Psoas muscle (tissue), 8 donors: ENCODE measurements around the gene KCNJ10. TPM values are rescaled to one million over a fixed set of nuclear protein-coding genes. Genes with fewer than 3 reads are reported as not detected.

ENCODE experiments used
- ATAC-seq, 4 donors: fragments of 200-7000 bp; cut with Tn5 transposase; one replicate each; pipeline ENCODE4 v1.9.1; 2020; ENCODE audit warnings: moderate library complexity in 3 of 4, mild to moderate bottlenecking in 2 of 4
- DNase-seq, 2 donors: peaks; one replicate each; pipeline ENCODE4 v3.0.0-alpha.2; 2020
- H3K27ac ChIP-seq: fragments of 200-600 bp; one replicate; pipeline ENCODE4 v1.8.0; 2022
- H3K27me3 ChIP-seq, 3 donors: fragments of 200-600 bp in 1 of 3; one replicate each; pipeline versions ENCODE4 v1.6.1 to v1.8.0; 2013 to 2022; ENCODE audit warnings: low read length in 2 of 3, mild to moderate bottlenecking in 2 of 3, moderate library complexity in 1 of 3; ENCODE audit not compliant: insufficient read depth in 3 of 3
- H3K36me3 ChIP-seq, 2 donors: fragments of 200-600 bp in 1 of 2; one replicate each; pipeline versions ENCODE4 v1.6.1 to v1.8.0; 2013 to 2022; ENCODE audit warnings: low read depth in 1 of 2, mild to moderate bottlenecking in 1 of 2, moderate library complexity in 1 of 2; ENCODE audit not compliant: insufficient read depth in 1 of 2
- H3K4me1 ChIP-seq: fragments of 200-600 bp; one replicate; pipeline ENCODE4 v1.8.0; 2022
- H3K4me3 ChIP-seq: fragments of 200-600 bp; one replicate; pipeline ENCODE4 v1.8.0; 2022; ENCODE audit warnings: mild to moderate bottlenecking
- H3K9me3 ChIP-seq: fragments of 200-600 bp; one replicate; pipeline ENCODE4 v1.8.0; 2022
- WGBS, 3 donors: extraction: QIAGEN DNeasy Blood & Tissue Kit; methylation state at CpG; one replicate each; pipeline versions ENCODE4 v1.1.6 to v1.1.7; 2013; 5-methylcytosine and 5-hydroxymethylcytosine counted together
- intact Hi-C, 2 donors: fragments of 100-400 bp; cut with DNase I; formaldehyde crosslinking; loops; one replicate each; pipeline versions ENCODE4 v1.11.0 to v1.14.2; 2022
- polyA plus RNA-seq, 3 donors: library from polyadenylated mRNA; stranded (reverse); fragments of 200-250 nt; gene quantifications; one replicate each; pipeline ENCODE4 v1.2.3, GENCODE V29; 2013
- total RNA-seq, 4 donors: library from RNA; stranded (reverse); fragmentation: NEBNext Ultra II Directional in 2 of 4; extraction: Animal tissue kit (Norgen Biotek cat#: 25700) in 2 of 4; gene quantifications; one replicate each; pipeline versions ENCODE4 v1.2.1 to v1.2.4, GENCODE V29; 2021 to 2023
- TF ChIP-seq, protein P1 (sequence below): fragments of 200-600 bp; IDR thresholded peaks from one replicate; pipeline ENCODE4 v1.8.0; 2022; ENCODE audit warnings: antibody characterized with exemption
- donor health status: healthy with polysubstance abuse.
- donor health status: DM: no; HTN: no; CAD: no; lungs with moderate emphysema.
- donor health status: Bipolar disorder and iron deficiency.
- donor health status: healthy.
- donor health status: DM: yes; HTN: yes; CAD: no.
- donor health status: DM: no; HTN: no; CAD: no.
- donor health status: DM: no; HTN: no; CAD: no.
- donor health status: DM: yes; HTN: yes; CAD: no.

Gene KCNJ10
- total and polyA plus RNA-seq, 7 donors, result 0.01 to 0.09 (median 0.05) TPM; not detected in 3

DNA sequence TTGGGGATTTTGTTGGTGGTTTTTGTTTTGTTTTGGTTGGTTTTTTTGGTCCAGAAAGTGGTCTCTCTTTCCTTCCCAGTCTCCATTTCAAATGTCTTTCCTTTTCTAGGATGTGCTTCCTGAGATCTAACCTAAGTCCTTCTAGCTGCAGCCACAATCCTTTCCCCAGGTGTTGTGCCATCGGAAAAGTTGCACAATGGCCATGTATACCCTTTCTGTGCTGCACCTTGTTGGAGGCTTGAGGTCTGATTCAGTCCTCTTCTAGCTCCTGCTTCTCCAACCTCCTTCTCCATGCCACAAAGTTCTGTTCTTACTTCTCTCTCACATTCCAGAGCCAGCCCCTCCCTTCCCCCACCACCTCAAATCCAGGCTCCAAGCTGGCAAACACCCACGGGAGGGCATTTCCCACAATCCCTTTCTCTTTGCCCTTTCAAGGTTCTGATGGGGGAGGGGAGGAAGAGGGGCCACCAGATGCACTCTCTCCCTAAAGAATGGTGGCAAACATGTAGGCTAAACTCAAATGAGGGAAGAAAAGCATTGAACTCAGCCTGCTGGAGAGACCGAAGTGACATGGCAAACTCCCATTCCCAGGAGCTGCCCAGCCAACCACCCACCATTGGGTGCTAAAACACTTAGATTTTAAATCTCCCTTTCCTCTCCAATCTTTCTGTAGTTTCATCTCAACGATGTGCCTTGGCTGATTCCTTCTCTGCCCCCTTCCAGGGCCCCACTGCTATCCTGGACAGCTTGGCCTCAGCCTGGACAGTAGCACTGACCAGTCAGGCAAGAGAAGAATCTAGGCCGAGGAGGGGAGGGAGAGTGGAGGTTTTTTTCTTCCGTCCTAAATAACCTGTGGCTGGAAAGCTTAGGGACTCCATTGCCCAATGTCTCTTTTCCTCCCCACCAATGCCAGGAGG is 2.9 kb downstream of the KCNJ10 start:
- WGBS, 3 donors, result 59 to 66% (median 61%) methylated on average over 6 of the region's 6 CpGs
- TF ChIP-seq, protein P1, sequence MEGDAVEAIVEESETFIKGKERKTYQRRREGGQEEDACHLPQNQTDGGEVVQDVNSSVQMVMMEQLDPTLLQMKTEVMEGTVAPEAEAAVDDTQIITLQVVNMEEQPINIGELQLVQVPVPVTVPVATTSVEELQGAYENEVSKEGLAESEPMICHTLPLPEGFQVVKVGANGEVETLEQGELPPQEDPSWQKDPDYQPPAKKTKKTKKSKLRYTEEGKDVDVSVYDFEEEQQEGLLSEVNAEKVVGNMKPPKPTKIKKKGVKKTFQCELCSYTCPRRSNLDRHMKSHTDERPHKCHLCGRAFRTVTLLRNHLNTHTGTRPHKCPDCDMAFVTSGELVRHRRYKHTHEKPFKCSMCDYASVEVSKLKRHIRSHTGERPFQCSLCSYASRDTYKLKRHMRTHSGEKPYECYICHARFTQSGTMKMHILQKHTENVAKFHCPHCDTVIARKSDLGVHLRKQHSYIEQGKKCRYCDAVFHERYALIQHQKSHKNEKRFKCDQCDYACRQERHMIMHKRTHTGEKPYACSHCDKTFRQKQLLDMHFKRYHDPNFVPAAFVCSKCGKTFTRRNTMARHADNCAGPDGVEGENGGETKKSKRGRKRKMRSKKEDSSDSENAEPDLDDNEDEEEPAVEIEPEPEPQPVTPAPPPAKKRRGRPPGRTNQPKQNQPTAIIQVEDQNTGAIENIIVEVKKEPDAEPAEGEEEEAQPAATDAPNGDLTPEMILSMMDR, result no peak
- ATAC-seq, result no peak
- no peak for DNase-seq
- intact Hi-C loops, result no loop called here
- Histone ChIP-seq H3K27me3 (no peaks in the 10 kb centered on the region), H3K36me3 (no peaks in the 10 kb centered on the region), H3K9me3 (no peaks in the 10 kb centered on the region), H3K4me1 (peaks cover 6% of the 10 kb centered on the region), H3K4me3 (no peak overlapping the region), H3K27ac (no peak overlapping the region)

DNA sequence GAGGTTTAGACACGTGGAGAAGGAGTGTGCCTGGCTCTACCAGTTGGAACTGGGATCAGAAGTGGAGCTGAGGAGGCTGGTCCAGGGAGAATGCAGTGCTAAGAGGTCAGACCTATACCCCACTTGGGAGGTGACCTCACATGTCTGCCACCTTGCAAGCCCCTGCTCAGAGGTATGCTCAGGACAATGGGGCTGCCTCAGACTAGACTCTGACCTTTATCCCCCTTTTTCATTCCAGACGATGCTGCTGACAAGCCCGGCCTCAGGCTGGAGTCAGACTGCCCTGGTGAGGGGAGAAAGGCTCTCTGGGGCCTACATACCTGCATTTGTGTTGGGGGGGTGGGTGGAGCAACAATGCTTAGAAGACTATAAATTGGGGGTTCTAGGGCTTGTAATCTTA is 5.2 kb downstream of the KCNJ10 start:
- Histone ChIP-seq H3K27me3 (peaks cover 0 to 2% (median 0%) of the 10 kb centered on the region in 3 donors), H3K4me3 (no peak overlapping the region), H3K4me1 (no peaks in the 10 kb centered on the region), H3K9me3 (no peaks in the 10 kb centered on the region), H3K36me3 (no peaks in the 10 kb centered on the region), H3K27ac (no peak overlapping the region)
- WGBS, 3 donors, result 63 to 73% (median 68%) methylated on average over 3 of the region's 3 CpGs
- intact Hi-C loops, result no loop called here
- DNase-seq (no peak), ATAC-seq (no peak)
- TF ChIP-seq, protein P1, result no peak

DNA sequence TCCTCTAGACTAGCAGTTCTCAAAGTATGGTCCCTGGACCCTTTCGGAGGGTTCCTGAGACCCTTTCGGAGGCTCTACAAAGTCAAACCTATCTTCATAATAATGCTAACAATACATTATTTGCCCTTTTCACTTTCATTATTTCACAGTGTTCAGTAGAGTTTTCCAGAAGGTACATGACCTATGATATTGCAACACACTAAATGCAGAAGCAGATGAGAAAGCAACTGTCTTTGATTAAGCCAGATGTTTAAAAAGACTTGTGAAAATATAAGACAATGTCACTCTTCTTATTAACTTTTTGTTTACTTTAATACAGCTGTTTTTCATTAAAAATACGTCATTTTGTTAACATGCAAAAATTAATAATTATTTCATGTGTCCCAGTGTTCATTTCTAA is 5.8 kb downstream of the KCNJ10 start:
- ATAC-seq, result no peak
- intact Hi-C loops, result no loop called here

DNA sequence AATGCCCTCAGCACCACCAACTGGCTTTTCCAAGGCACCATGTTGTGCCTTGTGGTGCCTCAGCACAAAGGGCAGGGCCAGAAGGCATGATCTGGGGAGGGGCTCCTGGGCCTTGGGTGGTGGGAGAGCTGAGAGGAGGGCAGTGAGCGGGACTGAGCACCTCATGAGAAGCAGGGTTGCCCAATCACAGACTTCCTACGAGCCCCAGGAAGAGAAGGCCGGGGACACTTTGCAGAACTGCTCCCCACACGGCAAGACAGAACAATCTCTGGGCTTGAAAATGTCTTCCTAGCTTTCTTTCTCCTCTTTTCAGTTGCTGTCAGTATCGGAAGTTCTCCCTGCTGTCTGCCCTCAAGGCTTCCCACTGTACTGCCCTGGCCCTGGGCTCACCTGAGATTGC is 6.8 kb downstream of the KCNJ10 start:
- intact Hi-C loops, result no loop called here
- H3K9me3 ChIP-seq, result no peaks in the 10 kb centered on the region
- ATAC-seq (no peak), DNase-seq (no peak)
- no peak overlapping the region for H3K27ac ChIP-seq
- 88 to 96% (median 94%) methylated on average over 5 of the region's 5 CpGs for WGBS, 3 donors
- no peak overlapping the region for H3K4me3 ChIP-seq
- no peaks in the 10 kb centered on the region for H3K36me3 ChIP-seq
- TF ChIP-seq, protein P1, result no peak
- H3K27me3 ChIP-seq, result peaks cover 0 to 2% (median 2%) of the 10 kb centered on the region in 3 donors
- no peaks in the 10 kb centered on the region for H3K4me1 ChIP-seq

More for the DNA sequence above, 5.8 kb downstream of the KCNJ10 start:
- H3K27ac ChIP-seq, result no peak overlapping the region
- H3K27me3 ChIP-seq, result peaks cover 0 to 2% (median 0%) of the 10 kb centered on the region in 3 donors
- no peaks in the 10 kb centered on the region for H3K9me3 ChIP-seq
- no peak for DNase-seq
- no peak overlapping the region for H3K4me3 ChIP-seq
- no peaks in the 10 kb centered on the region for H3K4me1 ChIP-seq
- no peaks in the 10 kb centered on the region for H3K36me3 ChIP-seq
- TF ChIP-seq, protein P1, result no peak
- 87 to 93% (median 91%) methylated on average over 3 of the region's 3 CpGs for WGBS, 3 donors
